HepG2 (cell line): ENCODE results near the gene TCTN2. TPM values are rescaled to one million over a fixed set of nuclear protein-coding genes. Genes with fewer than 3 reads are reported as not detected.

Experiments used
- ARHGAP35 ChIP-seq: sonication (generic); formaldehyde crosslinking; IDR thresholded peaks from 2 replicates; pipeline ENCODE4 v1.9.0; 2022; ENCODE audit warnings: mild to moderate bottlenecking, inconsistent platforms, moderate library complexity, missing genetic modification reagents, borderline replicate concordance
- ATF3 ChIP-seq: sonication (generic); formaldehyde crosslinking; IDR thresholded peaks from 2 replicates; pipeline ENCODE4 v1.4.0; 2020; ENCODE audit warnings: missing genetic modification reagents
- CEBPG ChIP-seq: IDR thresholded peaks from 2 replicates; pipeline ENCODE4 v1.6.1; 2016
- ETV5 ChIP-seq: IDR thresholded peaks from 2 replicates; pipeline ENCODE4 v1.6.1; 2018; ENCODE audit warnings: missing biosample characterization, missing genetic modification reagents, inconsistent platforms, borderline replicate concordance
- GMEB1 ChIP-seq: sonication (generic); formaldehyde crosslinking; IDR thresholded peaks from 2 replicates; pipeline ENCODE4 v1.5.1; 2020; ENCODE audit warnings: missing genetic modification reagents, mild to moderate bottlenecking, borderline replicate concordance
- JARID2 ChIP-seq: sonication (generic); formaldehyde crosslinking; IDR thresholded peaks from 2 replicates; pipeline ENCODE4 v1.8.1; 2023; ENCODE audit warnings: missing genetic modification reagents, inconsistent platforms; ENCODE audit not compliant: insufficient replicate concordance
- MAZ ChIP-seq, 2 experiments: sonication (generic) in 1 of 2; formaldehyde crosslinking in 1 of 2; IDR thresholded peaks; 2 replicates each; pipeline versions ENCODE4 v1.5.0 to v1.6.1; 2012 to 2020; ENCODE audit warnings: low read depth in 2 of 2, mild to moderate bottlenecking in 2 of 2, borderline replicate concordance in 1 of 2, improper control_type of control experiment in 1 of 2, low read length in 1 of 2, missing genetic modification reagents in 1 of 2, moderate library complexity in 1 of 2
- MTA3 ChIP-seq: sonication (generic); formaldehyde crosslinking; IDR thresholded peaks from 2 replicates; pipeline ENCODE4 v1.4.0; 2020; ENCODE audit warnings: missing genetic modification reagents
- MZF1 ChIP-seq: sonication (generic); formaldehyde crosslinking; IDR thresholded peaks from 2 replicates; pipeline ENCODE4 v1.8.1; 2023; ENCODE audit warnings: mild to moderate bottlenecking, missing genetic modification reagents, borderline replicate concordance
- RBM39 ChIP-seq: fragments of 200-400 bp; formaldehyde crosslinking; IDR thresholded peaks from one replicate; pipeline ENCODE4 v1.6.1; 2018; ENCODE audit warnings: antibody characterized with exemption, mild to moderate bottlenecking, low read depth, low read length; ENCODE audit not compliant: poor library complexity, severe bottlenecking
- SMARCC2 ChIP-seq: fragments of 450-650 bp; IDR thresholded peaks from 2 replicates; pipeline ENCODE4 v1.6.1; 2017; ENCODE audit warnings: antibody characterized with exemption, mild to moderate bottlenecking
- SOX5 ChIP-seq: IDR thresholded peaks from 2 replicates; pipeline ENCODE4 v1.6.1; 2016; ENCODE audit warnings: borderline replicate concordance
- SOX6 ChIP-seq, 2 experiments: fragments of 450-650 bp in 1 of 2; sonication (generic) in 1 of 2; formaldehyde crosslinking in 1 of 2; IDR thresholded peaks; 2 replicates each; pipeline versions ENCODE4 v1.4.0 to v1.6.1; 2017 to 2020; ENCODE audit warnings: antibody characterized with exemption in 1 of 2, mild to moderate bottlenecking in 1 of 2, missing genetic modification reagents in 1 of 2
- TERF1 ChIP-seq: sonication (generic); formaldehyde crosslinking; IDR thresholded peaks from 2 replicates; pipeline ENCODE4 v1.8.0; 2022; ENCODE audit warnings: mild to moderate bottlenecking, missing genetic modification reagents, moderate library complexity
- THAP11 ChIP-seq: IDR thresholded peaks from 2 replicates; pipeline ENCODE4 v1.6.1; 2016; ENCODE audit warnings: missing biosample characterization, missing genetic modification reagents
- ZBTB38 ChIP-seq: sonication (generic); formaldehyde crosslinking; IDR thresholded peaks from 2 replicates; pipeline ENCODE4 v1.5.1; 2020; ENCODE audit warnings: mild to moderate bottlenecking, missing genetic modification reagents
- ZFP41 ChIP-seq: sonication (generic); formaldehyde crosslinking; IDR thresholded peaks from 2 replicates; pipeline ENCODE4 v1.4.0; 2020; ENCODE audit warnings: mild to moderate bottlenecking, missing genetic modification reagents, borderline replicate concordance
- ZNF333 ChIP-seq: sonication (generic); formaldehyde crosslinking; IDR thresholded peaks from 2 replicates; pipeline ENCODE4 v1.4.0; 2020; ENCODE audit warnings: mild to moderate bottlenecking, missing genetic modification reagents, borderline replicate concordance
- ZNF713 ChIP-seq: sonication (generic); formaldehyde crosslinking; IDR thresholded peaks from 2 replicates; pipeline ENCODE4 v1.4.0; 2020; ENCODE audit warnings: mild to moderate bottlenecking, missing genetic modification reagents
- ZNF761 ChIP-seq: sonication (generic); formaldehyde crosslinking; conservative IDR thresholded peaks from 2 replicates; pipeline ENCODE4 v1.4.0; 2020; ENCODE audit warnings: mild to moderate bottlenecking, missing genetic modification reagents
- ZNF777 ChIP-seq: sonication (generic); formaldehyde crosslinking; IDR thresholded peaks from 2 replicates; pipeline ENCODE4 v1.4.0; 2020; ENCODE audit warnings: missing genetic modification reagents
- ZZZ3 ChIP-seq: sonication (generic); formaldehyde crosslinking; IDR thresholded peaks from 2 replicates; pipeline ENCODE4 v1.4.0; 2020; ENCODE audit warnings: missing genetic modification reagents, mild to moderate bottlenecking, borderline replicate concordance
- polyA plus RNA-seq, 8 experiments: library from polyadenylated mRNA; depleted of rRNA in 3 of 8; stranded (reverse) in 7 of 8; unstranded in 1 of 8; fragments of >200 nt; fragmentation: Illumina TruSeq in 4 of 8; extraction: Trizol in 4 of 8; gene quantifications; 2 replicates each; pipeline versions ENCODE4 v1.2.1 to v1.2.3, GENCODE V29; 2011 to 2016; ENCODE audit warnings: low read depth in 4 of 8, missing spikeins in 1 of 8, mixed read lengths in 1 of 8; ENCODE audit not compliant: insufficient read depth in 1 of 8
- total RNA-seq, 5 experiments: library from RNA; depleted of rRNA; stranded (reverse); fragments of >200 nt; fragmentation: Illumina TruSeq; extraction: Trizol; gene quantifications; 2 replicates each; pipeline ENCODE4 v1.2.3, GENCODE V29; 2016; ENCODE audit warnings: low read depth in 1 of 5
- TF ChIP-seq, protein P1 (sequence below): IDR thresholded peaks from 2 replicates; pipeline ENCODE4 v1.6.1; 2016; ENCODE audit warnings: low read depth, borderline replicate concordance

The TCTN2 gene
- total and polyA plus RNA-seq, 2 of the 13 experiments (the other 11 are each of a cell fraction or from before 2014, with no cell fraction given), result 5.0 to 8.1 TPM

GRCh38 chr12:123633379-123634141, 37.4 kb upstream of the TCTN2 start, which contains the start of the genes EIF2B1 and GTF2H3 (continued):
- peak; percentile 50; the same call in 1 of the 2 replicates for TF ChIP-seq ZFP41 (CRISPR knock-in tag)
- TF ChIP-seq ZNF761 (CRISPR knock-in tag), result 0 out of 2 replicates have a peak, but pooled peaks have one; percentile 69
- TF ChIP-seq, protein P1, sequence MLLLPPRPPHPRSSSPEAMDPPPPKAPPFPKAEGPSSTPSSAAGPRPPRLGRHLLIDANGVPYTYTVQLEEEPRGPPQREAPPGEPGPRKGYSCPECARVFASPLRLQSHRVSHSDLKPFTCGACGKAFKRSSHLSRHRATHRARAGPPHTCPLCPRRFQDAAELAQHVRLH (CRISPR knock-in tag), result peak; percentile 94; the same call in 1 of the 2 replicates
- peak; percentile 97 for TF ChIP-seq THAP11 (CRISPR knock-in tag)
- no peak for TF ChIP-seq TERF1 (CRISPR knock-in tag)
- TF ChIP-seq SOX6 (IDR thresholded peaks at IDR 0.05), result no peak
- peak; percentile 71 for TF ChIP-seq SOX6 (CRISPR knock-in tag; IDR thresholded peaks at IDR 0.05)
- peak; percentile 94; the same call in 1 of the 2 replicates for TF ChIP-seq ZZZ3 (CRISPR knock-in tag)
- TF ChIP-seq JARID2, result no peak
- TF ChIP-seq MZF1 (CRISPR knock-in tag), result no peak
- peak; percentile 86 for TF ChIP-seq GMEB1 (CRISPR knock-in tag)
- TF ChIP-seq ATF3 (CRISPR knock-in tag), result peak; percentile 41; the same call in 1 of the 2 replicates
- no peak for TF ChIP-seq MTA3 (CRISPR knock-in tag)
- TF ChIP-seq ARHGAP35 (CRISPR knock-in tag), result 0 out of 2 replicates have a peak, but pooled peaks have one; percentile 72
- TF ChIP-seq SMARCC2, result peak; percentile 9; the same call in 1 of the 2 replicates
- peak; percentile 90 for TF ChIP-seq ETV5 (CRISPR knock-in tag)
- TF ChIP-seq ZNF777 (CRISPR knock-in tag), result 0 out of 2 replicates have a peak, but pooled peaks have one; percentile 64
- no peak for TF ChIP-seq ZNF333 (CRISPR knock-in tag)
- peak; percentile 90 for TF ChIP-seq RBM39
- TF ChIP-seq CEBPG (CRISPR knock-in tag), result no peak
- TF ChIP-seq ZBTB38, result peak; percentile 93
- peak; percentile 88 for TF ChIP-seq MAZ (IDR thresholded peaks at IDR 0.05; ENCODE audit: borderline replicate concordance, low read depth, low read length)
- TF ChIP-seq MAZ (CRISPR knock-in tag; IDR thresholded peaks at IDR 0.05; ENCODE audit: low read depth), result peak; percentile 92
- TF ChIP-seq SOX5, result peak; percentile 57; the same call in 1 of the 2 replicates
- TF ChIP-seq ZNF713, result no peak; the same call in 1 of the 2 replicates
